ENCODE data around the gene ATE1.
"Not testable (repeated sequence)": the region's sequence is repeated elsewhere in the genome, so short reads cannot be mapped to it uniquely, and the experiment has no call there.

Gene ATE1

GRCh38 chr10:121732656-121733445 lies 195.0 kb downstream of the ATE1 start:
- DNase-seq = no peak

- no peak for DNase-seq
These were observed 195.7 kb downstream of the ATE1 start for GRCh38 chr10:121732172-121732571.

GRCh38 chr10:121724282-121724681 lies 203.5 kb downstream of the ATE1 start:
- DNase-seq = no peak

GRCh38 chr10:121722665-121723064 lies 205.2 kb downstream of the ATE1 start:
- DNase-seq = no peak

- DNase-seq = no peak
These were observed 206.6 kb downstream of the ATE1 start for GRCh38 chr10:121721257-121721656.

- no peak for DNase-seq
These were observed 211.9 kb downstream of the ATE1 start for GRCh38 chr10:121715969-121716368.

- no peak for DNase-seq
These were observed 212.8 kb downstream of the ATE1 start for GRCh38 chr10:121715076-121715475.

GRCh38 chr10:121713486-121713885 lies 214.3 kb downstream of the ATE1 start:
- DNase-seq = no peak

GRCh38 chr10:121710971-121711370 lies 216.9 kb downstream of the ATE1 start:
- no peak for DNase-seq

- no peak for DNase-seq
These were observed 217.6 kb downstream of the ATE1 start for GRCh38 chr10:121710207-121710606.

- no peak for DNase-seq
These were observed 218.2 kb downstream of the ATE1 start for GRCh38 chr10:121709675-121710073.

- no peak for DNase-seq
These were observed 218.8 kb downstream of the ATE1 start for GRCh38 chr10:121708728-121709674.

GRCh38 chr10:121702351-121703320 lies 225.2 kb downstream of the ATE1 start:
- no peak for DNase-seq

- no peak for DNase-seq
These were observed 227.4 kb downstream of the ATE1 start for GRCh38 chr10:121700416-121700815.

GRCh38 chr10:121699703-121700102 lies 228.1 kb downstream of the ATE1 start:
- not testable (repeated sequence) for DNase-seq

GRCh38 chr10:121698902-121699301 lies 228.9 kb downstream of the ATE1 start:
- no peak for DNase-seq

GRCh38 chr10:121698336-121698735 lies 229.5 kb downstream of the ATE1 start:
- DNase-seq = no peak

GRCh38 chr10:121696854-121697253 lies 231.0 kb downstream of the ATE1 start:
- no peak for DNase-seq

- DNase-seq = no peak
These were observed 231.9 kb downstream of the ATE1 start for GRCh38 chr10:121695731-121696464.

- DNase-seq = no peak
These were observed 232.7 kb downstream of the ATE1 start for GRCh38 chr10:121694966-121695643.

- no peak for DNase-seq
These were observed 233.4 kb downstream of the ATE1 start for GRCh38 chr10:121694327-121694965.

All from CD4-positive, alpha-beta T cell treated with Interleukin-17A for 4 hours (primary cell).